ENCODE results near the gene RASA1.

RASA1 gene

DNA sequence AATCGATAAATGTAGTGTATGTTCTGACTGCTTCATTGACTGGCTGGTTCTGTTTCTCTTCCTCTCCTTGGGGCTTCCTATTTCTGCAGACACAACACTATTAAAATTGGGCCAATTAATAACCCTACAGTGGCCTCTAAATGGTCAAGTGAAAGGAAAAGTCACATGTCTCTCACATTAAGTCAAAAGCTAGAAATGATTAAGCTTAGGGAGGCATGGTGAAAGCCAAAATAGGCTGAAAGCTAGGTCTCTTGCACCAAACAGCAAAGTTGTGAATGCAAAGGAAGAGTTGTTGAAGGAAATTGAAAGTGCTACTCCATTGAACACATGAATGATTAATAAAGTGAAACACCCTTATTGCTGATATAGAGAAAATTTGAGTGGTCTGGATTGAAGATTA lies 86.8 kb downstream of the RASA1 start:
- no peak for DNase-seq (ENCODE audit: insufficient read length, low spot score)
- no peak for FAIRE-seq

DNA sequence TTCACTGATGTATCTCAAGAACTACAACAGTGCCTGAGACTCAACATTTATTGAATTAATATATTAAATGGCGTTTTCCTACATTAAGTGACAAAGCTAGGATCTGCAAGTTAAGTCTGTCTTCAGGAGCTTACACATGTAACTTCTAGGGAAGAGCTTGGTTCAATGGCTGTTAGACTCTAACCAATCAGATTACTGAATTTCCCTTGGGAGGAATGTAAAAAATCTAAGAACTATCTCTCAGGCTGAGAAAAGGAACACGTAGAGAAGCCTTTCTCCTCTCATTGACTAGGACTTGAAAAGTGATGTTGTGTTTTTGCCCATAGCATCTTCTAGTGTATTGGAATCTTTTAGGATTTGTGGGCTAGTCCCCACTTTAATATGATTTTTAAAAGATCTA lies 91.4 kb downstream of the RASA1 start:
- FAIRE-seq (no peak), DNase-seq (ENCODE audit: insufficient read length, low spot score) (no peak)

DNA sequence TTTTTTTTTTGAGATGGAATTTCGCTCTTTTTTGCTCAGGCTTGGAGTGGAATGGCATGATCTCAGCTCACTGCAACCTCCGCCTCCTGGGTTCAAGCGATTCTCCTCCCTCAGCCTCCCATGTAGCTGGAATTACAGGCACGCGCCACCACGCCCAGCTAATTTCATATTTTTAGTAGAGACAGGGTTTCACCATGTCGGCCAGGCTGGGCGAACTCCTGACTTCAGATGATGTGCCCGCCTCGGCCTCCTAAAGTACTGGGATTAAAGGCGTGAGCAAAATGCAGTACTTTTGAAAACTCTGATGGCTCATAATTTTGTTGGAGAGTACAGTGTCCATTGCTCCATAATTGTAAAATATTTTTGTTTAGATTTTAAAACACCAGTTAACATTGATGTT lies 92.4 kb downstream of the RASA1 start:
- FAIRE-seq (no peak), DNase-seq (ENCODE audit: insufficient read length, low spot score) (no peak)

DNA sequence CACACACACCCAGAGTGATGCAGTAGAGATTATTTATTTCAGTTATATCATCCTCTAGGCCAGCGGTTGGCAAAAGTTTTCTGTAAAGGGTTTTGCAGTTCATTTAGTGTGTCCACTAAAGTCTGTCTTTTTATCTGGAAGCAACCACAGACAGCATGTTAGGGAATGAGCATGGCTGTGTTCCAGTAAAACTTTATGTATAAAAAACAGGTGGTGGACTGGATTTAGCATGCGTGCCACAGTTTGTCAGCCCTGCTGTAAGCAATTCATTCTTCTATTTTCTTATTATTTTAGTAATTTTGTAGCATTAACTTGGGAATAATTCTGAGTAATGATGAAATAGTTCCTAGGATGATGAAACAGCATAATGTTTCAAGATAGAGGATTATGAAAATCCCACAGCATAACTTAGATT lies 93.4 kb downstream of the RASA1 start:
- DNase-seq (ENCODE audit: insufficient read length, low spot score) (no peak), FAIRE-seq (no peak)

DNA sequence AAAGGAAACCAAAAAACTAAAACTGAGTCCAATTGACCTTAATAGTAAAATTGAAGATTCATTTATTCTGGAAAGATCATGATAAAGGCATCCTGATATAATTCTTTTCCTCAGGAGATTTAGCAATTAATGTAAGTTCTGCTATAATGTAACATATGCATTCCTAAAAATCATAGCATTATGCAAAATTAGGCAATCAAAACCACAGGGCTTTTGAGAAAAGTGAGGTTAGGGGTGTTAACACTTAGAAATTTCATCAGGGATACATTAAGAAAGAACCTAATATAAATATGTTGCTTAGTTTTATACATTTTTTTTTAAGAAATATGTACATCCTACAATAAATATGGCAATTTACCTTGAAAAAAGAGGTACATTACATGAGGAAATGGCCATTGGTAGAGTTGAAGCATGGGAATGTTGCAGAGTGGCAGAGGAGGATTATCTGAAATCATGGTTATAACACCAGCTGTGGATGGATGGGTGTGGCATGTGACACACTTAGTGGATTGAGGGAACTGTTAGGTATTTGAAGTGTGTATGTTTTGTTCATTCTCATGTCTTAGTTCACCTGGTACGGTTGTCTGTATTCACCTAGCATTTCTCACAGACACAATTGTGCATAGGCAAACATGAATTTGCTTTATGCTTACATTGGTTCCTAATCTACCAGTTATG lies 94.0 kb downstream of the RASA1 start:
- FAIRE-seq, result peak; percentile 26
- DNase-seq (ENCODE audit: insufficient read length, low spot score), result no peak

DNA sequence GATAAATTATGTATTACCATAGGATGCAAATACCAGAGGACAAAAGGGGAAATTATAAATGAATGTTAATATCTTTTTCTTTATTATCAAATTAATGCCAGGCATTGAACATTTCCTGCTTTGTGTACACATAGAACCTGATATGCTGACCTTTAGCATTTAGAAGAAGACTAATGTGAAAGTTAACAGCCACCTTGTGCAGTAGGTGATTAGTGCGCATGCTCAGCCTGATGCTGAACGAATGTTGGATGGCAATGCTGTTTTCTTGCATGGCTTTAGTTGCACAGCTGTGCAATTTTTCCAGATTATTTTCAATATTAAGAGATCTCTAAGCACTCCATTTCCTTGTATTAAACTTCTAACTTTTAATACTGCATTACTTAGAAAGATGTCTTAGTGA lies 99.6 kb downstream of the RASA1 start:
- FAIRE-seq (no peak), DNase-seq (ENCODE audit: insufficient read length, low spot score) (no peak)

DNA sequence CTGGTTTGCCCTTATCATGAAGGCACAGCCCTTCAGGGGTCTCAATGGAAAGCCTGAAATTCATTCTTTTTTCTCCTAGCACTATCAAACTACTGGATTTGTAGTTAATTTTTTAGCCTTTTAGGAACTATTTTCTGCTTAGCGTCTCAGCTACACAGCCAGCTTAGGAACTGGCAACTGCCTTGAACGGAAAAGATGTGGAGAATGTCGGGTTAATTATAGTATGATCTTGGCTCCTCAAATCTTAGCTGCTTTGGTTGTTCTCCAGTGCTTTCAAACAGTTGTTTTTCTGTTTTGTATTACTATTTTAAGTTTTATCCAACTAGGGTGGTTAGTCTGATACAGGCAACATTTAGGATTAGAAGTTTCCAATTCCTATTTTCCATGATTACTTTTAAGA lies 100.9 kb downstream of the RASA1 start:
- DNase-seq (ENCODE audit: insufficient read length, low spot score) (no peak), FAIRE-seq (no peak)

DNA sequence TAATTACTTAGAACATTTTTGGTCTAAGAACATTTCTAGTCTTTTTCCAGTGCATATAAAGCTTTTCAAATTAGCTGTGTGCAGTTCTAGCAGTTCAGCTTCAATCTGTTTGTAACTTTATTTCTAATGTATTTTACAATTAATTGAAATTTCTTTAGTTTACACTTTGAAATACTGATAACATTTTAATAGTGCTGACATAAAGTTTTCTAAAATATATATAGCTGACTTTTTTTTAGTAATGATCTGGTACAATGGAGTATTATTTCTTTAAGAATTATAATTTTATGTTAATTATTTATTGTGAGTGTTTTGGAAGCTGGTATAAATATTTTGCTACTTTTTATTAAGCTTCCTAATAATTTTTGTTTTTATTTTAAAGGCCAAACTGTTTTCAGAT lies 101.7 kb downstream of the RASA1 start:
- FAIRE-seq (no peak), DNase-seq (ENCODE audit: insufficient read length, low spot score) (no peak)

DNA sequence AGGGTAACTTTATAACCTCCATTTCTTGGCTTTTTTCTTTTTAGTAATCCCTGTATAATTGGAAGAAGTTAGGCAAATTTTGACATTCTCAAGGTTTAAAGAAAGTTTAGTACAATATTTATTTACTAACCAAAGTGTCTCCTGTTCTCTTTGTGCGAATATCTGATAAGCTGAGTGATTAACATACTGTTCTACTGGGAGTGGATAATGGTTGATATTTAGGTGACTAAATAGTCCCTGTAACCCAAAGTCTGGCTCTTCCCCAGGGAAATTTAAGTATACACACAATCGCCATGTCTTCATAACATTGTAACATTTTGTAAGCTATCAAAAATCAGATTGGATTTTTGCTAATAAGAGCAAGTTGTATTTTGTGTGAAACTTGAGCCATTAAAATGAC lies 105.0 kb downstream of the RASA1 start:
- DNase-seq (ENCODE audit: insufficient read length, low spot score) (no peak), FAIRE-seq (no peak)

DNA sequence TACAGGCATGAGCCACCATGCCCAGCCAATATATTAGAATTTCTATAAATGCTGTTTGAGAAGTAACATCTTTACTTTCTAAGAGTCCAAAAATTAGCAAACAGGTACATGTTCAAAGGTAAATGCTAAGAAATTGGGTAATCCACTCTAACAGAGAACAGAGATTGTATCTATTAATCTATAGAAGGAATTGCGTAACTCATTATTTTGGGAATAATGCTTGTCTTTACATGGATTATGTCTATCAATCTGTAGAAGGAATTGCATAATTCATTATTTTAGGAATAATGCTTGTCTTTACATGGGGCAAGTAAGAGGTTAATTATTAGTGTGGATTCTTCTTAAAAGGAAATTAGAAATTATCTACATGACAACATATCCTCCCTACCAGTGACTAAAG lies 114.5 kb downstream of the RASA1 start:
- DNase-seq (ENCODE audit: insufficient read length, low spot score), result no peak

DNA sequence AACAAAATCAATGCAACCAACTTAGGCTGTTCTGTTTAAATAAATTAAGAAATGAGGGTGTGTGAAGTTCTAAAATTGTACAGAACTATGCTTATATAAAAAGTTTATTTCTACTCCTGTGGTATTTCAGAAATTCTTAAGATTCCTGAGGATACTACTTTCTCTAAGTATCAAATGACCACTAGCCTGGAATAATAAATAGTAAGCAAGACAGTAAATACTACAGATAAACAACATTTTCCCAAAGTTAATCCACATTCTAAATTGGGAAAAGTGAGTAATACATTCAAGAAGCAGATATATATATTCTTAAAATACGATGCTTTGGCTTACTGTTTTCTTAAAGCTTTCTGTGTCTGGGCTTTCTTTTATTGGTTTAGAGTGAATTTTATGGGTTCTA lies 115.5 kb downstream of the RASA1 start:
- FAIRE-seq (no peak), DNase-seq (ENCODE audit: insufficient read length, low spot score) (peak; percentile 17)

More for the DNA sequence above, 114.5 kb downstream of the RASA1 start:
- no peak for FAIRE-seq

DNA sequence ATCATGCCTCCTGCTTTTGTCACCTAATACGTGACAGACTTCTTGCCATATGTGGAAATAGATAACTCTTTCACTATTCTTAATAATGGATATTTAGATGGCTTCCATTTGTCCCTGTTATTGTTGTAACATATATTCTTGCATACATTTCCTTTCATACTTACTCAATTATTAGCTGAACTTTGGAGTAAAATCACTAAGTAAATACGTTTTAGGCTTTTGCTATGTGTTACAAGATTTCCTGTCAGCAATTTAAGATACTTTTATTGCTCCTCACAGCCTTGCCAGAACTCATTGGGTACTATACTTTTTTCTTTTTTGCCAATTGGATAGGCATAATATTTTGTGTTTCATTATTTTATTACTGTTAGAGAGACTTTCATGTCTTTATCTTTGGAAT lies 118.1 kb downstream of the RASA1 start:
- DNase-seq (ENCODE audit: insufficient read length, low spot score) (no peak), FAIRE-seq (no peak)

DNA sequence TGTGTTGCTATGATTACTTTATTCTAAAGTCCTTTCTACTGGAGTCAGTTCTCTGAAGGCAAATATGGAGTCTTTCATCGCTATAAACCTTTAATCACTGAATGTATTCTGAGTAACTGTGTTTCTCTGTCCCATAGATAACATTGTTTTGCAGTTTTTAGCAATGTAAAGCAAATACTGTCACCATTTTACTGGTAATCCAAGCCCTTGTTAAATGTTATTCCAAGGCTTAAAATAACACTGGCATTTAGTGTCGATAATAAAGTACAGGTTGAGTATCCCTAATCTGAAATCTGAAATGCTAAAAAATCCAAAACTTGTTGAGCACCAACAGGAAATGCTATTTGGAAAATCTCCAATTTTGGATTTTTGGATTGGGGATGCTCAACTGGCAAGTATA lies 120.4 kb downstream of the RASA1 start:
- DNase-seq (ENCODE audit: insufficient read length, low spot score), result no peak
- FAIRE-seq, result no peak

DNA sequence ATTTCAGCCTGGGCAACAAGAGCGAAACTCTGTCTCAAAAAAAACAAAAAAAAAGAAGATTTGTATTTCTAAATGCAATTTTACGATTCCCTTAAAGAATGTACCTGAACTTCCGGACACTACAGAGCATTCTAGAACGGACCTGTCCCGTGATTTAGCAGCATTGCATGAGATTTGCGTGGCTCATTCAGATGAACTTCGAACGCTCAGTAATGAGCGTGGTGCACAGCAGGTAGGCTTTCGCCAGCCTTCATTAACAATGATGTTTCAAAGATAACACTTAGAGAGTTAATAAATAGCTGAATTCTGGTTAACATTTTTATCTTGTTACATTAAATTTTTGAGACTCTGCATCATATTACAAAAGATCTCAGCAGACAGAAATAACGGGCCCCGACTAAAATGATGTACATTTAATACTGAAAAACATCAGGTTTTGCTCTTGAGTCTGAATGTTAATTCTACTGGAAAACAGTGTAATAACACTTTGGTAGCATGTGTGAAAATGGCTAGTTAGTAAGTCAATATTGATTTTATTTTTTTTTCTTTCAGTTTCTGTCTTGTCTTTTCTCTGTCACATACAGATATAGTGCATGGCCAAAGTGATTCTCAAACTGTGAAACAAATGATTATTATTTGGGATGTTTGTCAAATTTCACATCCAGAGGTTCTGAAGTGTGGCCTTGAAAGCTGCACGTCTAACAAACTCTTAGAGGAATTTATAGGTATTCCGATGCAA lies 121.8 kb downstream of the RASA1 start:
- FAIRE-seq, result no peak
- no peak for DNase-seq (ENCODE audit: insufficient read length, low spot score)

DNA sequence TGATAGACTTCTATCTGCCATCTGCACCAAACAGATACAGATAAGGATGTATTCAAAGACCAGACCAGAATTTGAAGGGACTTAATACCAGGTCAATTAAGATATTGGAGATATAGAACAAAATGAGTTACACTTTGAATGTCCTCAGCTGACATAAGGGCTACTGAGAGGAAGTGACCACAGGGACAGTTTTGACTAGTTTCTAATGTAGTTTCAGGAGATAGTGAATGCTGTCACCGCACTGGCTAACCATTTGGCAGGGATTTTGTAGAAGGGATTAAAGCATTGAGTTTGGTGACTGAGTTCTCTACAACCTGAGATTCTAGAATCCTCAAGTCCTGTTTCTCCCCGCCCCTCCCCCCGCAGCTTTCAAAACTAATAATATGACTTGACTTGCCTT lies 122.4 kb downstream of the RASA1 start:
- no peak for FAIRE-seq

DNA sequence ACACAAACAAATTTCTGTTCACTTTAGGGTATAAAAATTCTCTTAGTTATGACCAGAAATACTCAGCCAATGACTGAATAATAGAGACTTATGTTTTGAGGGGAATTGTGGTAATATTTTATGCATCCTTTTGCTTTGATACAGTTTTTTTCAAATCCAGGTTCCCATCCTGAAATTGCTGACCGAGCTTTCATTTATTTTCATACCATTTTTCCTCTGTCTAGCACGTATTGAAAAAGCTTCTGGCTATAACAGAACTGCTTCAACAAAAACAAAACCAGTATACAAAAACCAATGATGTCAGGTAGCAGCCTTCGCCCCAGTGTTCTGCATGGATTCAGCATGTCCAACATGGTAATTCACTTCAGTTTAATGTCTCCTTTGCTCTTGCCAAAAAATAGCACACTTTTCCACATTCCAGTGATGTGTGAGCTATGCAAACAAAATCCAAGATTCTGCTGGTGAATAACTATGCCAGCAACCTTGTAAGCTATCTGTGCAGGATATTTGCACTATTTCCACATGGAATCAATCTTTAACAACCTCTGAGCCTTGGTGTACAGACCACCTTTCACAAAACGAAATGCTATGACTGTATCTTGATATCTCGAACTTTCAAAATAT lies 123.0 kb downstream of the RASA1 start:
- FAIRE-seq, result no peak
- no peak for DNase-seq (ENCODE audit: insufficient read length, low spot score)

More for the DNA sequence above, 122.4 kb downstream of the RASA1 start:
- no peak for DNase-seq (ENCODE audit: insufficient read length, low spot score)

DNA sequence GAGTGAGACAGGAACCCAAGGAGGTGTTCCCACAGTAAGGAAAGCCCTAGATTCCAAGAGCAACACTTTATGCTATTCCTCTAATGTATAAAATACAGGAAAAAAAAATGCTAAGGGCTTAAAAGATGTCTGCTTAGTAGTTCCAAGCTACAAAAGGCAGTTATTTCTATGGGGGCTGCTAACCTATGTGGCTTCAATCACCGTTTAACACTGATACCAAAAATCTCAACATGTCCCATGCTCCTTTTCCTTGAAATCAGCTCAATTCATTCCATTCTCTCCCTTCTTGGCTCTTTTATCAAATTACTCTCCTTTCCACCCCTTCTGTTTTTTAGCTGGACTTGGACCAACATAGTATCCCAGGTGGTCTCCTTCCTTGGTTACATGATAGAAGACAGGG lies 124.5 kb downstream of the RASA1 start:
- DNase-seq (ENCODE audit: insufficient read length, low spot score) (no peak), FAIRE-seq (no peak)

DNA sequence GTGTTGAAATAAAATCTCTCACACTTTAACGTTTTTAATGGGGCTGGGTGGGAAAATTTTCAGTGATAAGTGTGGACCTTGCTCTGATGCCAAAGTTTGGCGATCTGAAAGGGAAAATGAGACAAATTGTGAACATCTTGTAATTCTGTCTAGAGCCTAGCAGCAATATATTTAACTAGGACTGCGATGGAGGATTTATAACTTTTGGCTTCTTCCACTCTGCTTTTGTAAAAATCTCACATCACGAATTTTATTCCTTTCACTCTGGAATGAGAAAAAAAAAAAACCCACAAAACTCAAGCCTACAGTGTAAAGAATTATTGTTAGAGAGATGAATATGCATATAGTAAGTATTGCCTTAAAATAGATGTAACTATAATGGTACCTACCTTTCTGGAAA lies 125.1 kb downstream of the RASA1 start:
- DNase-seq (ENCODE audit: insufficient read length, low spot score) (no peak), FAIRE-seq (no peak)

DNA sequence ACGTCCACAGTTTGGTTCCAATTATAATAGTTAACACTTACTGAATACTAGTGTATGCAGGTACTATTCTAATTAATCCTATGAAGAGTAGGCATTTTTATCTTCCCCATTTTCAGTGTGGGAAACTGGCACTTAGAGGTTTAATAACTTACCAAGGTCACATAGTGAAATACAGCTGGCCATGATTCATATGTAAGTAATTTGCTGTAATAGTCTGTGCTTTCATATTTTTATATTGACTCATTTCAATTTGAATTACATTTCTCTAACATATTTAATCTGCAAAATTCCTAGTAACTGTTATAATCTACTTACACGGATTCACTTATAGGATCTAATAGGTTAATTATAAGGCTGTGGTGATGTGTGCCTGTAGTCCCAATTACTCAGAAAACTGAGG lies 125.6 kb downstream of the RASA1 start:
- DNase-seq (ENCODE audit: insufficient read length, low spot score), result peak; percentile 35
- peak; percentile 9 for FAIRE-seq

DNA sequence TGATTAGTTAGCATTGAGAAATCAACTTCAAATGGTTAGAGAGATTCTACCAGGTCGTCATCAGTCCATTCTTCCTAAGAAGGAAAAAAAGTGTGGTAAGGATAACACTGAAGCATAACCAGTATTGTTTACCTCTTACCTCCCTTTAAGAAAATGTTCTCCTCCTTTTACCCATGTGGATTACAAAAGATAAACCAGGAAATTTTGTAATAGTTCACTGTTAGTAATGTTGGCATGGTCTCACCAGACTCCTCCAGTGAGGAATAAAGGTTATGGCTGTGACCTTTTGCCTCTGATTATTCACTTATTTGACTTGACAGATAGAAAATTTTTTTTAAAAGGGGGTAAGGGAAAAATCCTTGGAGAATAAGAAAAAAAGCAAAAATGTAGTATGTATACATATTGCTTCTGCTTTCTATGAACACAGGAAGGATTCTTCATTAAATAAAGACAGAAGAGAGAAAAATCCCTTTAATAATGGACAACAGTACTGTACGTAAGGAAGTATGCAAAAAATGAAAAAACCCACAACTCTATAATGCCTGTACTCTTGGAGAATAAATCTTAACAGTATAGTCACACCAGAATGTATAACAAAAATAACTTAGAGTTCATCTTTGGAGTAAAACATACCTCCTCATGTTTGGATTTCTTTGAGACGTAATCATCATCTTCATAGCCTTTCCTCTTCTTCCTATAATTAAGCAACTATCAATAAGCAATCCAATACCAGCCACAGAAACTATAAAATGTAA lies 126.9 kb downstream of the RASA1 start:
- FAIRE-seq, result no peak
- DNase-seq (ENCODE audit: insufficient read length, low spot score), result no peak

DNA sequence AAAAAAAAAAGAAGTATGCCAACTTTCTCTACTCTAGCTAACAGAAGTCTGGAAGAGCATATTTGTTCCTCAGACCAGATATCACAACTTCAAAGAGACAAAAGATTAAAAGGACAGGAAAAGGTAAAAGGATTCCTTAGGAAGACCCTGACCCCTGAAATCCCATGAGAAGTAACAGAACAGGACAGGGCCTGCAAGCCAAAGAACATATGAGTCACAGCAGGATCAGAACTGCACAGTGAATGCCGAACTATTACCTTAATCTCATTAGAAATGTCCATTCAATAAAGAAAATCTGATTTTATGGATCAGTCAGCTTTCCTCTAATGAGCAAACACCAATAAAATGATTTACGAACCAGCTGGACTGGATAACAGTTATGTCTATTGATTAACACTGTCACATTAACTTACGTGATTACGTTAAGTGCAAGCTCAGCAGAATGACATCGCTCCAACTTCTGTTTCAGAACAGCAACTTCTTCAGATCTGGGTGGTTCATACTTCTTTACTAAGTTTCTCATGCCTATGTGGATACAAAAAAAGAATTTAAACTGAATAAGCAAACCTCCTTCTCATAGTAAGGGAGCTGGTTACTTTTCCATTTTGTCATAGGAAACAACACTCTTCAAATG lies 131.4 kb downstream of the RASA1 start:
- DNase-seq (ENCODE audit: insufficient read length, low spot score), result no peak
- no peak for FAIRE-seq
